ENCODE data around the gene UMOD.

UMOD gene

GRCh38 chr16:20391045-20391444 is 38.5 kb upstream of the UMOD start:
- no peak overlapping the region for H3K27ac ChIP-seq (ENCODE audit: poor library complexity, severe bottlenecking)
- no peaks in the 10 kb centered on the region for H3K4me1 ChIP-seq (ENCODE audit: insufficient read depth, poor library complexity, severe bottlenecking)
- H3K9me3 ChIP-seq (ENCODE audit: severe bottlenecking), result no peaks in the 10 kb centered on the region
- TF ChIP-seq CTCF (IDR thresholded peaks at IDR 0.05; ENCODE audit: poor library complexity, severe bottlenecking), result no peak
- DNase-seq (ENCODE audit: low spot score) (no peak), ATAC-seq (ENCODE audit: low read depth) (no peak)
- no peaks in the 10 kb centered on the region for H3K27me3 ChIP-seq (ENCODE audit: insufficient read depth, poor library complexity, severe bottlenecking)
- no peaks in the 10 kb centered on the region for H3K36me3 ChIP-seq (ENCODE audit: low read depth)
- no peak overlapping the region for H3K4me3 ChIP-seq (ENCODE audit: severe bottlenecking)

DNA sequence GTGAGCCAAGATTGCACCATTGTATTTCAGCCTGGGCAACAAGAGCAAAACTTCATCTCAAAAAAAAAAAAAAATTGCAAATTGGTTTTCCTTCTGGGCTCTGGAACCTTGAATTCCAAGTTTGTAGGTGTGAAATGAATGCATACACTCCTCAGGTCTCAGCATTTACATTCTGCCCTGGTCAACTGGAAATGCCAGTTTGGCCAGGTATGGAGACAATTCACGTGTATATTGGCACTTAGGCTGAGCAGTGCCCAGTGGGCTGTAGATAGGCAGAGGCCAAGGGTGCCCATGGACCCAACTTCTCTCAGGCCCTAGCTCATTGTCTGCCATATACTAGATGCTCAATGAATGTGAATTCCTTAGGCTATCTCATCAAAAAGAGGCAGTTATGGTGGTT is 36.3 kb upstream of the UMOD start:
- no peaks in the 10 kb centered on the region for H3K27me3 ChIP-seq (ENCODE audit: insufficient read depth, poor library complexity, severe bottlenecking)
- ATAC-seq (ENCODE audit: low read depth) (no peak), DNase-seq (ENCODE audit: low spot score) (no peak)
- H3K4me3 ChIP-seq (ENCODE audit: severe bottlenecking), result no peak overlapping the region
- no peaks in the 10 kb centered on the region for H3K36me3 ChIP-seq (ENCODE audit: low read depth)
- H3K27ac ChIP-seq (ENCODE audit: poor library complexity, severe bottlenecking), result no peak overlapping the region
- H3K9me3 ChIP-seq (ENCODE audit: severe bottlenecking), result no peaks in the 10 kb centered on the region
- H3K4me1 ChIP-seq (ENCODE audit: insufficient read depth, poor library complexity, severe bottlenecking), result no peaks in the 10 kb centered on the region
- TF ChIP-seq CTCF (IDR thresholded peaks at IDR 0.05; ENCODE audit: poor library complexity, severe bottlenecking), result no peak

DNA sequence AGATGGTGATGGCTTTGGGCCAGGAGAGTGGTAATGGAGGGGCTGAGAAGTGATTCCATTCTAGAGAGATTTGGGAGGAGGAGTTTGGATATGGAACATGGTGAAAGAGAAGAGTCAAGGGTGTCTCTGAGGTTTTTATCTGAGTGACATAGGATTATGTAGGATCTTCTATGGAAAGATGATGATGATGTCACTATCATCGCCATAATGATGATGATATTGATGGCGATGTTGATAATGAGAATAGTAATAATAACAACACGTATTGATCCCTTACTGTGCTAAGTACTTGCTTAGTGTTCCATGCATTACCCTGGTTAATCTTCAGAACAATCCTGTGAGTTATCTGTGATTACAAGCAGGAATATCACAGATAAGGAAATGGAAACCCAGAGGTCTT is 35.5 kb upstream of the UMOD start:
- DNase-seq (ENCODE audit: low spot score), result no peak
- no peak for TF ChIP-seq CTCF (IDR thresholded peaks at IDR 0.05; ENCODE audit: poor library complexity, severe bottlenecking)
- no peak overlapping the region for H3K27ac ChIP-seq (ENCODE audit: poor library complexity, severe bottlenecking)

GRCh38 chr16:20385844-20386832 is 33.6 kb upstream of the UMOD start:
- no peak overlapping the region for H3K27ac ChIP-seq (ENCODE audit: poor library complexity, severe bottlenecking)
- H3K27me3 ChIP-seq (ENCODE audit: insufficient read depth, poor library complexity, severe bottlenecking), result no peaks in the 10 kb centered on the region
- H3K9me3 ChIP-seq (ENCODE audit: severe bottlenecking), result no peaks in the 10 kb centered on the region
- H3K4me3 ChIP-seq (ENCODE audit: severe bottlenecking), result no peak overlapping the region
- DNase-seq (ENCODE audit: low spot score) (no peak), ATAC-seq (ENCODE audit: low read depth) (peak; percentile 46; the same call in 2 of the 3 replicates)
- H3K4me1 ChIP-seq (ENCODE audit: insufficient read depth, poor library complexity, severe bottlenecking), result no peaks in the 10 kb centered on the region
- no peaks in the 10 kb centered on the region for H3K36me3 ChIP-seq (ENCODE audit: low read depth)
- peak; percentile 86 for TF ChIP-seq CTCF (IDR thresholded peaks at IDR 0.05; ENCODE audit: poor library complexity, severe bottlenecking)

More for the DNA sequence above, 35.5 kb upstream of the UMOD start:
- Histone ChIP-seq H3K4me1 (ENCODE audit: insufficient read depth, poor library complexity, severe bottlenecking) (no peaks in the 10 kb centered on the region), H3K27me3 (ENCODE audit: insufficient read depth, poor library complexity, severe bottlenecking) (no peaks in the 10 kb centered on the region), H3K9me3 (ENCODE audit: severe bottlenecking) (no peaks in the 10 kb centered on the region), H3K36me3 (ENCODE audit: low read depth) (no peaks in the 10 kb centered on the region), H3K4me3 (ENCODE audit: severe bottlenecking) (no peak overlapping the region)
- no peak for ATAC-seq (ENCODE audit: low read depth)
